BJ (cell line): ENCODE measurements around the gene CYP1A2. TPM values are rescaled to one million over a fixed set of nuclear protein-coding genes. Genes with fewer than 3 reads are reported as not detected.

Experiments used
- CTCF ChIA-PET: fragments of 350-600 bp; formaldehyde crosslinking; extraction: SDS; loops from one replicate; lab custom pipeline; 2021; ENCODE audit warnings: antibody characterized with exemption, inconsistent platforms; lab: Yijun Ruan, JAX
- POLR2A ChIA-PET: fragments of 300-600 bp; sonication (Branson Sonifier 250); formaldehyde crosslinking; extraction: SDS; loops from one replicate; lab custom pipeline; 2021; ENCODE audit warnings: antibody characterized with exemption; lab: Charles Lee
- DNase-seq: peaks from one replicate; pipeline ENCODE4 v3.0.0-alpha.2; 2011; ENCODE audit warnings: low read depth
- H3K27me3 ChIP-seq: 2 replicates; pipeline ENCODE4 v1.6.0; 2011; ENCODE audit warnings: low read length; ENCODE audit not compliant: control insufficient read depth, insufficient read depth
- H3K36me3 ChIP-seq: 2 replicates; pipeline ENCODE4 v1.5.1; 2011; ENCODE audit warnings: low read length; ENCODE audit not compliant: control insufficient read depth, insufficient read depth
- H3K4me3 ChIP-seq: 2 replicates; pipeline ENCODE4 v1.5.1; 2011; ENCODE audit warnings: low read depth, mild to moderate bottlenecking, control low read depth, low read length
- polyA plus RNA-seq: library from polyadenylated mRNA; depleted of rRNA; stranded (reverse); fragments of >200 nt; gene quantifications from 2 replicates; pipeline ENCODE4 v1.2.3, GENCODE V29; 2011
- TF ChIP-seq, protein P1 (sequence below): IDR thresholded peaks from 2 replicates; pipeline ENCODE4 v1.5.1; 2011; ENCODE audit warnings: low read depth, mild to moderate bottlenecking, control low read depth, inconsistent platforms, low read length, moderate library complexity; ENCODE audit not compliant: insufficient read depth

The CYP1A2 gene
- polyA plus RNA-seq, 1 experiment = not detected

- Histone ChIP-seq H3K36me3 (no peaks in the 10 kb centered on the region), H3K4me3 (no peak overlapping the region), H3K27me3 (peaks cover 7% of the 10 kb centered on the region)
- ChIA-PET CTCF (interaction anchor here (0.8 to 26.9 kb wide), 22 partner anchors 8 to 394 kb away, joined by 3 to 563 read pairs (median 10); partner anchors contain the start of genes CLK3, CSK, CYP1A1 and CYP1A2), POLR2A (no interaction called here)
- no peak for DNase-seq
- TF ChIP-seq, protein P1, sequence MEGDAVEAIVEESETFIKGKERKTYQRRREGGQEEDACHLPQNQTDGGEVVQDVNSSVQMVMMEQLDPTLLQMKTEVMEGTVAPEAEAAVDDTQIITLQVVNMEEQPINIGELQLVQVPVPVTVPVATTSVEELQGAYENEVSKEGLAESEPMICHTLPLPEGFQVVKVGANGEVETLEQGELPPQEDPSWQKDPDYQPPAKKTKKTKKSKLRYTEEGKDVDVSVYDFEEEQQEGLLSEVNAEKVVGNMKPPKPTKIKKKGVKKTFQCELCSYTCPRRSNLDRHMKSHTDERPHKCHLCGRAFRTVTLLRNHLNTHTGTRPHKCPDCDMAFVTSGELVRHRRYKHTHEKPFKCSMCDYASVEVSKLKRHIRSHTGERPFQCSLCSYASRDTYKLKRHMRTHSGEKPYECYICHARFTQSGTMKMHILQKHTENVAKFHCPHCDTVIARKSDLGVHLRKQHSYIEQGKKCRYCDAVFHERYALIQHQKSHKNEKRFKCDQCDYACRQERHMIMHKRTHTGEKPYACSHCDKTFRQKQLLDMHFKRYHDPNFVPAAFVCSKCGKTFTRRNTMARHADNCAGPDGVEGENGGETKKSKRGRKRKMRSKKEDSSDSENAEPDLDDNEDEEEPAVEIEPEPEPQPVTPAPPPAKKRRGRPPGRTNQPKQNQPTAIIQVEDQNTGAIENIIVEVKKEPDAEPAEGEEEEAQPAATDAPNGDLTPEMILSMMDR = no peak
Observed at GRCh38 chr15:74767167-74768098, 18.8 kb downstream of the CYP1A2 start.

DNA sequence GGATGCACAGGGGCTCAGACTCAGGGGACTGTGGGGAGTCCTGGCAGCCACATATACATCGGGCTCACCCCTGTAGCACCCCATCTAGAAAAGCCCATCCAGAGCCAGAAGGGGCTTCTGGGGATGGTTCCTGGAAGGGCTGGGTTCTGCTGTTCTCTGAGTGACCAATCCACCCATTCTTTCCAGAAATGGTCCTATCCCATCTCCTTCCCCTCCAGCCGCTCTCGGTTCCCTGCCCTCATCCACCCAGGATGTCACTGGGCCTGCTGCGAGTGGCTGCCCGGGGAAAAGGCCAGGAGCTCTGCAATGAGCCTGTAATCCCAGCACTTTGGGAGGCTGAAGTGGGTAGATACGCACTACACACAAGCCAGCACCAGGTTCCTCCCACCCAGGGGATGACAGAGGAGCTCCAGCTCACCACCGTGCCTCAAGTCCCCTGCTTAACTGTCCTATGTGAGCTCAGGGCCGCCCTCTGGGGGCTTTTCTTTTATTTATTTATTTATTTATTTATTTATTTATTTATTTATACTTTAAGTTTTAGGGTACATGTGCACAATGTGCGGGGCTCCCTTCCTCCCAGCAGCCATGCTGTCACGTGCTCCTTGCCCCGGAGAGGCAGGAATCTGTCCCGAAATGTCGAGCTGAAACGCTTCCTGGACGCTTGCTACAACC is 19.6 kb downstream of the CYP1A2 start:
- POLR2A ChIA-PET = no interaction called here

DNA sequence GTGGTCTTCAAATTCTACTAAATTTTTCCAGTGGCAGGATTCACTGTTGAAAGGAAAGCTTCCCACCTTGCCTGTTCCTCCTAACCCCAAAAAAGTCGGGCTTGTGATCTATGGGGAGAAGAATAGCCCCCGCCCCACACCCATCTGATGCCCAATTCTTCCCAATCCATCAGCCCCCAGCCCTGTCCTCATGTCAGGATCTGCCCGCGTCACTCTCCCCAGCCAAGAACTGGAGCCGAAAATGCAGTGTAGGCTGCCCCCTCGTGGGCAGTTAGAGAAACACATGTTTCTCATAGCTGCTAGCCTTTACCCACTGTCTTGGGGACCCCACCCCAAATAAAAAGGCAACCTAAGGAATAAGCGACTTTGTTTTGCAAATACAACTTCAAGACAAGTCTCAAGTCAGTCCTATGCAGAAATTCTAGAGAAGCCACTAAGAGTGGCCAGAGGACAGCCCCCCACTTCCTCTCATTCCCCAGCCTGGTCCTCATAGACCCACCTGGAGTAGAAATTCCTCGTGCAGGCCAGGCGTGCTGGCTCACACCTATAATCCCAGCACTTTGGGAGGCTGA is 20.2 kb downstream of the CYP1A2 start:
- H3K36me3 ChIP-seq = no peaks in the 10 kb centered on the region
- ChIA-PET CTCF (interaction anchor here (0.6 to 26.9 kb wide), 48 partner anchors 9 to 553 kb away, joined by 3 to 563 read pairs (median 4); partner anchors contain the start of genes CLK3, COX5A, CSK and CYP11A1), POLR2A (no interaction called here)
- DNase-seq = no peak
- TF ChIP-seq, protein P1 = peak; percentile 77
- peaks cover 3% of the 10 kb centered on the region for H3K27me3 ChIP-seq
- H3K4me3 ChIP-seq = no peak overlapping the region

More for the DNA sequence above, 19.6 kb downstream of the CYP1A2 start:
- TF ChIP-seq, protein P1 = no peak
- DNase-seq = no peak
- H3K4me3 ChIP-seq = no peak overlapping the region
- no peaks in the 10 kb centered on the region for H3K36me3 ChIP-seq
- CTCF ChIA-PET = interaction anchor here (0.6 to 26.9 kb wide), 41 partner anchors 9 to 554 kb away, joined by 3 to 563 read pairs (median 5); partner anchors contain the start of genes CLK3, COX5A, CSK and CYP11A1
- H3K27me3 ChIP-seq = peaks cover 5% of the 10 kb centered on the region

DNA sequence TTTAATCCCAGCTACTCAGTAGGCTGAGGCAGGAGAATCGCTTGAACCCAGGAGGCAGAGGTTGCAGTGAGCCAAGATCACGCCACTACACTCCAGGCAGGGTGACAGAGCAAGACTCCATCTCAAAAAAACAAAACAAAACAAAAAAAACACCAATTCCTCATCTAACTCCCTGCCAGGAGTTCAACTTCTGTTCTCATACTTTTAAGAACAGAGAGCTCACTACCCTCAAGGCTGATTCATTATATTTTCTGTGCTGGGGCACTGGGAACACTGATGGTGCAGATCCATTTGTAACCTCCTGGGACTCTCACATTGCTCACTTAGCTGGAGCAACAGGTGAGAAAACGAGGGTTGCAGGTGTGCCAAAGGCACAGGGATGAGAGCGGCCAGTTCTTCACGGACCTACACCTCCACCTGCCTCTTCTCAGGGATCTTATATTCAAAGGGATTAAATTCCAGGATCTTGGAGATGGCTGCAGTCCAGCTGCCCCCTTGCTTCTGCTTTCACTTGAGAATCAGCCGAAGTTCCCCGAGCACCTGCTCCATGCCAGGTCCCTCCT is 20.9 kb downstream of the CYP1A2 start:
- ChIA-PET CTCF (interaction anchor here (0.6 to 26.9 kb wide), 47 partner anchors 10 to 797 kb away, joined by 3 to 563 read pairs (median 5); partner anchors contain the start of genes CLK3, COX5A, CSK and CYP11A1), POLR2A (no interaction called here)
- no peak for DNase-seq
- TF ChIP-seq, protein P1 = no peak
- H3K27me3 ChIP-seq = peaks cover 3% of the 10 kb centered on the region
- H3K4me3 ChIP-seq = no peak overlapping the region
- no peaks in the 10 kb centered on the region for H3K36me3 ChIP-seq
